ENCODE data around the gene POMP.

Gene POMP

DNA sequence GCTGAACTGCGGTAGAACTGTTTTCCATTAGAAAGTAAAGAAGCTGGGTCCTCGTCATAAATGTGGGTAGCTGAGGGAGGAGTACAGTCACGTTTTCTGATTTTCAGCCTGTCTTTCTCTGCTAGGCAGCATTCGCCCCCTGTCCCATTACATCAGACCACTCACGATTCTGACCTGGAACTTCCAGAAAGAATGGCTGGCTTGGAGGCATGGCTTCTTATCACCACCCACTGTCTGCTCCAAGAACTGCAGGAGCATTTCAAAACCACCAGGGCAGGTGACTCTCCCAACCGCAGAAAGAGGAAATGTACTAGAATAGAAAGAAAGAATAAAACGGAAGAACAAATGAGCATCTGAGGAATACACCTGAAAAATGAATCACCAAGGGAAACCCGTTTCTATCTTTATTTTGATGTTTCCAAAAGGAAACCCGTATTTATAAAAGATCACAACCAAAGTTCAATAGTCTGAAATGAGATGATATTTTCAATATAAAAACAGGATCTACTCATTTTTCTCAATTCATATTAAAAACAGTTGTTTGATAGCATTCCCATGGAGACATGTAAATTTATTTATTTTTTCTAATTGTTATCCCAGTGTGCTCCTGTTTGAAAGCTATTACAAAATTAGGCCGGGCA, 22.1 kb upstream of the POMP start:
- TF ChIP-seq, protein P1, sequence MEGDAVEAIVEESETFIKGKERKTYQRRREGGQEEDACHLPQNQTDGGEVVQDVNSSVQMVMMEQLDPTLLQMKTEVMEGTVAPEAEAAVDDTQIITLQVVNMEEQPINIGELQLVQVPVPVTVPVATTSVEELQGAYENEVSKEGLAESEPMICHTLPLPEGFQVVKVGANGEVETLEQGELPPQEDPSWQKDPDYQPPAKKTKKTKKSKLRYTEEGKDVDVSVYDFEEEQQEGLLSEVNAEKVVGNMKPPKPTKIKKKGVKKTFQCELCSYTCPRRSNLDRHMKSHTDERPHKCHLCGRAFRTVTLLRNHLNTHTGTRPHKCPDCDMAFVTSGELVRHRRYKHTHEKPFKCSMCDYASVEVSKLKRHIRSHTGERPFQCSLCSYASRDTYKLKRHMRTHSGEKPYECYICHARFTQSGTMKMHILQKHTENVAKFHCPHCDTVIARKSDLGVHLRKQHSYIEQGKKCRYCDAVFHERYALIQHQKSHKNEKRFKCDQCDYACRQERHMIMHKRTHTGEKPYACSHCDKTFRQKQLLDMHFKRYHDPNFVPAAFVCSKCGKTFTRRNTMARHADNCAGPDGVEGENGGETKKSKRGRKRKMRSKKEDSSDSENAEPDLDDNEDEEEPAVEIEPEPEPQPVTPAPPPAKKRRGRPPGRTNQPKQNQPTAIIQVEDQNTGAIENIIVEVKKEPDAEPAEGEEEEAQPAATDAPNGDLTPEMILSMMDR (IDR thresholded peaks at IDR 0.05; ENCODE audit: extremely low read depth, insufficient read depth, missing control alignments), result peak; percentile 81
- DNase-seq (ENCODE audit: low spot score), result peak; percentile 45
- in situ Hi-C loops (cut with MboI; ENCODE audit: low pct_unique_long_range_greater_than_20kb, low sequenced_read_pairs, unreplicated experiment), result loop anchor here (5.0 to 25.0 kb wide), 2 partner anchors 314 to 599 kb away; no protein-coding TSS in a partner anchor

DNA sequence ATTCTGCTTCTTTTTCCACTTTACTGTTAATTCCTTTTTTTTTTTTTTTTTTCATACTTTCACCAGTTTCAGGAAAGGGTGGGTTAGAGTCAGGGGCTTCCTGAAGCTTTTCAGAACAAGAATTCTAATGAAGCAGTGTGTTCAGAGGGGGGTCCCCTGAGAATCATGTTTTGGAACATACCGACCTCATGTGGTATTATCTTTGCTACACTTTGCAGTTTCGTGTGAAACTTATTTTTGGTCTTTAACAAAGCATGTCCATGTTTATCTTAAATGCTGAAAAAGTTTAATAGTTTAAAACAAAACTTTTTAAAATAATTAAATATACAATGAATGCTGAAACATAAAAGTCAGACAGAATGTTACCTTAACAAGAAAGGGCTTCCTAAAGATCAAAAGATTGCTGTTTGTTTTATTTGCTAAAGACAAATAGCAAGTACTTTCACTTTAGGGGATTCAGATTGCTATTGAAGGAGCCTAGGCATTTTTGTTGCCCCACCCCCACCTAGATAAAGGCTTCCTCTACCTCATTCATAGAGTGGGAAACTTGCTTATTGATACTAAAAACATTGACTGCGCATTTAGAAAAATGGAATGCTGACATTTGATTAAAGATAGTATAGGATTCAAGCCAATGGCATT, 21.1 kb upstream of the POMP start:
- TF ChIP-seq, protein P1 (IDR thresholded peaks at IDR 0.05; ENCODE audit: extremely low read depth, insufficient read depth, missing control alignments), result peak; percentile 29
- DNase-seq (ENCODE audit: low spot score), result no peak
- in situ Hi-C loops (cut with MboI; ENCODE audit: low pct_unique_long_range_greater_than_20kb, low sequenced_read_pairs, unreplicated experiment), result loop anchor here (5.0 to 25.0 kb wide), 2 partner anchors 316 to 601 kb away; no protein-coding TSS in a partner anchor

DNA sequence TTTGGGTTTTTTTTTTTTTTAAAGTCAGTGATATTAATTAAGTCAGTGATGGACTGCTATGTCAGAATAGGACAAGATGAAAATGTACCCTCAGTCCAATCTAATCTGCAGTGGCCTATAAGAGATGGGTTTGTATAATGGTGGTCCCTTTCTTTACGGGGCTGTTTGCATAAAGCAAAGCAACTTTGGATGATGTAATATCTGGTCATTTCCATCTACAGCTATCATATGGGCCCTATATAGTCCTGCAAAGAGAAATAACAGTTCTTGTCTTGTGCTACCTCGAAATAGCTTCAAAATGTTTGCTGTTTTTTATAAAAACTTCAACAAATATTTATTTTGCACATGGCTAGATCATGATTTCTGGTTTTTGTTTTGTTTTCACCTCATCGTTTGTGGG, 20.2 kb upstream of the POMP start:
- no peak for DNase-seq (ENCODE audit: low spot score)
- in situ Hi-C loops (cut with MboI; ENCODE audit: low pct_unique_long_range_greater_than_20kb, low sequenced_read_pairs, unreplicated experiment), result loop anchor here (5.0 to 25.0 kb wide), 2 partner anchors 316 to 601 kb away; no protein-coding TSS in a partner anchor
- TF ChIP-seq, protein P1 (IDR thresholded peaks at IDR 0.05; ENCODE audit: extremely low read depth, insufficient read depth, missing control alignments), result no peak

DNA sequence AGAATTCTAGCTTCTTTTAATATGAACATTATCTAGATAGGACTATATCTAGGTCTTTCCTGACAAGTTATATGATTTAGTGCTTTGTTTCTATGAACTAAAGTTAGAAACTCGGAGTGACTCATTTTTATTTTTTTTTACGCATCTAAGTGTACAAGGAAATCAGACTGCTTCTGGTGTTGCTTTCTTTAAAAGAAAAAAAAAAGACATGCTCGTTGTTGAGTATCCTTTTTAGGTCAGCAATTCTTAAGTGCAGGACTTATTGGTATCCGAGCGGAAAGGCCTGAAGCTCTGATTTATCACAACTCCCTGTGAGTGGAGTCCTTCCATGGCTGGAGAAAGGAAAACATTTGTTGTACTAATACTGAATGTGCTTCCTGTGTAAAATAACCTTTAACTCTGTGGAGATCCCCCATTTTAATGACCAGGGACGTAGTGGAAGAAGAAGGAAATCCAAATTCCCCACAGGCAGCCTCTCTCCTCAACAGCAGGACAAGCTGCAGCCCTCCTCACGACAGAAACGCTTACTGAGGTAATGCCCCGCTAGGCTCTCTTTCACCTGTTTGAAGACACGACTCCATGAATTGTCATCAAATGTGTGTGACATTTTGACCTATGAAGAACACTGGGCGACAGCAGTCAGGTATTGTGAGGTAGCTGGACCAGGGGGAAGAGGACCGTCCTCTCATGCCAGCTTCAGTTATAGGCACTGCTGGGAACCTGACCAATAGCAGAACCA, 17.9 kb upstream of the POMP start:
- in situ Hi-C loops (cut with MboI; ENCODE audit: low pct_unique_long_range_greater_than_20kb, low sequenced_read_pairs, unreplicated experiment), result loop anchor here (25.0 kb wide), 1 partner anchor 604 kb away; no protein-coding TSS in a partner anchor
- TF ChIP-seq, protein P1 (IDR thresholded peaks at IDR 0.05; ENCODE audit: extremely low read depth, insufficient read depth, missing control alignments), result no peak
- DNase-seq (ENCODE audit: low spot score), result no peak

DNA sequence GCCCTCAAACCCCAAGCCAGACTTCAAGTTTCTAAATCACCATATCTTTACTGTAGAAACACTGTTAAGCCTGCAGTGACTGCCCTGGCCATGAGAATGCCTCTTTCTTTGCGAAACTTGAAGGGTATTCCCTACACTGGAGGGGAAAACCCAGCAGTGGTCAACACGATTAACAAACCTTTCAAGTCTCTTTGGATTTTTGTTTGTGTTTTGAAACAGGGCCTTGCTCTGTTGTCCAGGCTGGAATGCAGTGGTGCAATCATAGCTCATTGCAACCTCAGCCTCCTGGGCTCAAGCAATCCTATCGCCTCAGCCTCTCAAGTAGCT, 17.4 kb upstream of the POMP start:
- TF ChIP-seq, protein P1 (IDR thresholded peaks at IDR 0.05; ENCODE audit: extremely low read depth, insufficient read depth, missing control alignments), result no peak
- in situ Hi-C loops (cut with MboI; ENCODE audit: low pct_unique_long_range_greater_than_20kb, low sequenced_read_pairs, unreplicated experiment), result loop anchor here (25.0 kb wide), 1 partner anchor 604 kb away; no protein-coding TSS in a partner anchor
- peak; percentile 46 for DNase-seq (ENCODE audit: low spot score)

DNA sequence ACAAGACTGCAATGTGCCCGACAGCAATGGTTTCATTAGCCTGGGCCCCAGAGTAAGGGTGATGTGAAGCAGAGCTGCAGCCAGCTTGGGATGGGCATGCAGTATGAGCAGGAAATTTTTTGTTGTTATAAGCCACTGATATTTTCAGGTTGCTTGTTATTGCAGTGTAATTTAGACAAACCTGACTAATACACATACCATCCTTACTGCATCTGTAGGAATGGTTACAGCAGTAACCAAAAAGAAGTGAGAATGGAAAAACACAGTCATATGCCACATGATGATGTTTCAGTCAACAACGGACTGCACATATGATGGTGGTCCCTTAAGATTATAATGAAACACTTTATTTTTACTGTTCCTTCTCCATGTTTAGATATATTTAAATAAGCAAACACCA, 8.6 kb upstream of the POMP start:
- no peak for DNase-seq (ENCODE audit: low spot score)
- in situ Hi-C loops (cut with MboI; ENCODE audit: low pct_unique_long_range_greater_than_20kb, low sequenced_read_pairs, unreplicated experiment), result no loop called here
- TF ChIP-seq, protein P1 (IDR thresholded peaks at IDR 0.05; ENCODE audit: extremely low read depth, insufficient read depth, missing control alignments), result no peak

Data from GM13977 (cell line).